Activated CD8-positive, alpha-beta T cell treated with anti-CD3 and anti-CD28 coated beads for 36 hours (primary cell): Measurements from ENCODE around the gene DRC1. TPM values are rescaled to one million over a fixed set of nuclear protein-coding genes. Genes with fewer than 3 reads are reported as not detected.

Experiments
- ATAC-seq: fragments of 200-7000 bp; cut with Tn5 transposase; one replicate; pipeline ENCODE4 v1.10.0; 2021; ENCODE audit warnings: mild to moderate bottlenecking, moderate library complexity
- CTCF ChIA-PET: fragments of 350-600 bp; sonication (Branson Sonifier 250); formaldehyde crosslinking; loops from one replicate; lab custom pipeline; 2021; ENCODE audit warnings: antibody characterized with exemption; lab: Charles Lee
- POLR2A ChIA-PET: fragments of 350-600 bp; sonication (Branson Sonifier 250); formaldehyde crosslinking; loops from one replicate; lab custom pipeline; 2021; ENCODE audit warnings: antibody characterized with exemption; lab: Charles Lee
- DNase-seq: peaks from one replicate; pipeline ENCODE4 v3.0.0-alpha.2; 2020
- H3K27ac Mint-ChIP-seq: one replicate; pipeline ENCODE4 v1.8.0; 2021; ENCODE audit warnings: mild to moderate bottlenecking, mixed read lengths
- H3K27me3 Mint-ChIP-seq: one replicate; pipeline ENCODE4 v1.8.0; 2021; ENCODE audit warnings: mixed read lengths
- H3K36me3 Mint-ChIP-seq: one replicate; pipeline ENCODE4 v1.8.0; 2021; ENCODE audit warnings: low read depth, mixed read lengths
- H3K4me1 Mint-ChIP-seq: one replicate; pipeline ENCODE4 v1.8.0; 2021; ENCODE audit warnings: low read depth, mixed read lengths
- H3K4me3 Mint-ChIP-seq: one replicate; pipeline ENCODE4 v1.8.0; 2021; ENCODE audit warnings: mild to moderate bottlenecking, moderate library complexity, mixed read lengths
- H3K9me3 Mint-ChIP-seq: one replicate; pipeline ENCODE4 v1.8.0; 2021; ENCODE audit warnings: mixed read lengths
- intact Hi-C: fragments of 100-400 bp; cut with micrococcal nuclease; formaldehyde crosslinking; loops from one replicate; pipeline ENCODE4 v1.10.0; 2022
- total RNA-seq, 2 experiments: library from RNA; stranded (reverse); gene quantifications; one replicate each; pipeline ENCODE4 v1.2.3, GENCODE V29; 2021
- TF ChIP-seq, protein P1 (sequence below): fragments of 200-600 bp; IDR thresholded peaks from one replicate; pipeline ENCODE4 v1.8.0; 2022; ENCODE audit warnings: antibody characterized with exemption, mild to moderate bottlenecking

Gene DRC1
- total RNA-seq, 2 experiments from 2014 or later, result not detected

DNA sequence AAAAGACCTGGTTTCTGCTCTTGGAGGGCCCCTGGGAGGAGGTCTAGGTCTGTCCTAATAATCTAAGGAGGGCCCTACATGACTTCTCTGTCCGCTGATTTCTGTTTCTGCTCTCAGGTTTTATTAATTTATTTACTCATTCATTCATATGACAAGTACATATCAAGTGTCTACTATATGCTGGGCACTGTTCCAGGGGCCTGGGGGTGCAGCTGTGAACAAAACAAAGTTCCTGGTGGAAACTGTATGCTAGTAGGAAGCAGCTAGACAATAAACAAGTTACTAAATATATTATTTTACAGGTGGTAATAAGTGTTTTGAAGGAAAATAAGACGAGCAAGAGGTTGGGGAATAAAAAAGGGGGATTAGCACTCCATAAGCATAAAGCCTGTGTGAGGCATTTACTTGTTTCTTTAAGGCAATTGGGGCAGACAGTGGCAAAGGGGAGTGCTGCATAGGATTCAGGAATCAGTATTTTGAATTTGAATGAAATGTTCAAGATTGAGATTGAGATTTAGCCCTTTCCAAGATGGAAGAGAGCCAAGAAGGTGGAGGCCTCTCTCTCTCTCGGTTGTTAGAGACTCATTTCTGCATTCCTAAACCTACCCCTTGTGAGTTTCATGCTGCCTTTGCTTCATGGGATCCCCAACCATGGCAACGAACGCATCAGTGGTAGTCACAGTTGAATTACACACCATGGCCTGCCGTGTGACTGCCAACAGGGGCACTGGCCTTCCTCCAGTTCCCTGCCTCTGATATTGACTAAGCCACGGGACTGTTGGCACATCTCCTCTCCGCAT lies 28.3 kb downstream of the DRC1 start:
- intact Hi-C loops, result no loop called here
- CTCF ChIA-PET, result no interaction called here
- no peaks in the 10 kb centered on the region for H3K36me3 Mint-ChIP-seq

DNA sequence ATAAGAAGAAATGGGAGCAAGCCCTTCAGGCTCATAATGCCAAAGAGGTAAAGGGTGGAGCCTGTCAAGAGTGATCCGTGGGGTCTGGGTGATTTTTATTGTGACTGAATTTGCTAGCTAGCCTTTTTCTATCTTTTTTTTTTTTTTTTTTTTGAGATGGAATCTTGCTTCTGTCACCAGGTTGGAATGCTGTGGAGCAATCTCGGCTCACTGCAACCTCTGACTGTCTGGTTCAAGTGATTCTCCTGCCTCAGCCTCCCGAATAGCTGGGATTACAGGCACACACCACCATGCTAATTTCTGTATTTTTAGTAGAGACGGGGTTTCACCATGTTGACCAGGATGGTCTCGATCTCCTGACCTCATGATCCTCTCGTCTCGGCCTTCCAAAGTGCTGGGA lies 29.1 kb downstream of the DRC1 start:
- peaks cover 3% of the 10 kb centered on the region for H3K27me3 Mint-ChIP-seq
- ATAC-seq (no peak), DNase-seq (no peak)
- CTCF ChIA-PET, result interaction anchor here (1.1 to 1.3 kb wide), 2 partner anchors 21 to 72 kb away, joined by 3 read pairs; no protein-coding TSS in a partner anchor
- no peak overlapping the region for H3K27ac Mint-ChIP-seq
- TF ChIP-seq, protein P1, sequence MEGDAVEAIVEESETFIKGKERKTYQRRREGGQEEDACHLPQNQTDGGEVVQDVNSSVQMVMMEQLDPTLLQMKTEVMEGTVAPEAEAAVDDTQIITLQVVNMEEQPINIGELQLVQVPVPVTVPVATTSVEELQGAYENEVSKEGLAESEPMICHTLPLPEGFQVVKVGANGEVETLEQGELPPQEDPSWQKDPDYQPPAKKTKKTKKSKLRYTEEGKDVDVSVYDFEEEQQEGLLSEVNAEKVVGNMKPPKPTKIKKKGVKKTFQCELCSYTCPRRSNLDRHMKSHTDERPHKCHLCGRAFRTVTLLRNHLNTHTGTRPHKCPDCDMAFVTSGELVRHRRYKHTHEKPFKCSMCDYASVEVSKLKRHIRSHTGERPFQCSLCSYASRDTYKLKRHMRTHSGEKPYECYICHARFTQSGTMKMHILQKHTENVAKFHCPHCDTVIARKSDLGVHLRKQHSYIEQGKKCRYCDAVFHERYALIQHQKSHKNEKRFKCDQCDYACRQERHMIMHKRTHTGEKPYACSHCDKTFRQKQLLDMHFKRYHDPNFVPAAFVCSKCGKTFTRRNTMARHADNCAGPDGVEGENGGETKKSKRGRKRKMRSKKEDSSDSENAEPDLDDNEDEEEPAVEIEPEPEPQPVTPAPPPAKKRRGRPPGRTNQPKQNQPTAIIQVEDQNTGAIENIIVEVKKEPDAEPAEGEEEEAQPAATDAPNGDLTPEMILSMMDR, result no peak
- H3K4me3 Mint-ChIP-seq, result no peak overlapping the region
- intact Hi-C loops, result no loop called here
- no peaks in the 10 kb centered on the region for H3K9me3 Mint-ChIP-seq
- H3K4me1 Mint-ChIP-seq, result no peaks in the 10 kb centered on the region
- POLR2A ChIA-PET, result no interaction called here
- no peaks in the 10 kb centered on the region for H3K36me3 Mint-ChIP-seq

More for the DNA sequence above, 28.3 kb downstream of the DRC1 start:
- Mint-ChIP-seq H3K27me3 (peaks cover 3% of the 10 kb centered on the region), H3K4me1 (no peaks in the 10 kb centered on the region), H3K4me3 (no peak overlapping the region), H3K27ac (no peak overlapping the region), H3K9me3 (no peaks in the 10 kb centered on the region)
- ATAC-seq (no peak), DNase-seq (no peak)
- TF ChIP-seq, protein P1, result no peak
- POLR2A ChIA-PET, result no interaction called here

DNA sequence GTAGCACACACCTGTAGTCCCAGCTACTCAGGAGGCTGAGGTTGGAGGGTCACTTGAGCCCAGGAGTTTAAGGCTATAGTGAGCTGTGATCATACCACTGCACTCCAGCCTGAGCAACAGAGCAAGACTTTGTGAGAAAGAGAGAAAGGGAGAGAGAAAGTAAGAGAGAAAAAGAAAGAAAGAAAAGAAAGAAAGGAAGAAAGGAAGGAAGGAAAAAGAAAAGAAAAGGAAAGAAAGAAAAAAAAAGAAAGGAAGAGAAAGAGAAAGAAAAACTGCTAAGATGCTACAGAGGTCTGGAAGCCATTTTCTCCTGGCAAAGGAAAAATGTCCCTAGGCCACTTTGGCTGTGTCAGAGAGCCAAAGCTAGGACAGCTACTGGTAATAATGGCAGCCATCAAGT lies 30.6 kb downstream of the DRC1 start:
- Mint-ChIP-seq H3K36me3 (no peaks in the 10 kb centered on the region), H3K27ac (no peak overlapping the region), H3K9me3 (no peaks in the 10 kb centered on the region), H3K4me3 (no peak overlapping the region), H3K27me3 (peaks cover 3% of the 10 kb centered on the region), H3K4me1 (no peaks in the 10 kb centered on the region)
- ChIA-PET POLR2A (interaction anchor here (0.9 to 1.6 kb wide), 2 partner anchors 9 to 11 kb away, joined by 3 read pairs; no protein-coding TSS in a partner anchor), CTCF (interaction anchor here (1.3 kb wide), 1 partner anchor 71 kb away, joined by 3 read pairs; no protein-coding TSS in a partner anchor)
- TF ChIP-seq, protein P1, result no peak
- intact Hi-C loops, result no loop called here
- no peak for DNase-seq
- ATAC-seq, result no peak

DNA sequence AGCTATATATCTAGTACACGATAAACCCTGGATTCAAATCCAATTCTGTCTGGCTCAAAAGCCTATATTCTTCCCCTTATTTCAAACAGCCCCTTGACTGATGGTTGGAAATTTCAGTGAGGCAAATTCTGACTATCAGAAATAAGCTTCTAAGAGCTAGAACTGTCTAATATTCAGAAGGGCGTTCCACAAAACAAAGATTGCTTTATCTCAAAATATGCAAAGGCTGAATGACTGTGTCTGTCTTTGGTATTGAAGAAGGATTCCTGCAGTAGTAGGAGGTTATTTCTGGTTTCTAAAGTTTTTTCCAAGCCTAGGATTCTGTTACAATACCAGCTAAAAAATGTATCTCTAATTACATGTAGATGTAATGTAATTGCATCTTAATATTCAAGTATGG lies 31.1 kb downstream of the DRC1 start:
- ChIA-PET CTCF (interaction anchor here (1.1 to 1.5 kb wide), 3 partner anchors 10 to 219 kb away, joined by 3 to 5 read pairs (median 3); no protein-coding TSS in a partner anchor), POLR2A (interaction anchor here (0.9 to 1.6 kb wide), 2 partner anchors 9 to 11 kb away, joined by 3 read pairs; no protein-coding TSS in a partner anchor)
- H3K27me3 Mint-ChIP-seq, result peaks cover 3% of the 10 kb centered on the region
- ATAC-seq (no peak), DNase-seq (no peak)
- H3K36me3 Mint-ChIP-seq, result no peaks in the 10 kb centered on the region
- intact Hi-C loops, result no loop called here
- no peaks in the 10 kb centered on the region for H3K4me1 Mint-ChIP-seq
- TF ChIP-seq, protein P1, result no peak
- H3K9me3 Mint-ChIP-seq, result no peaks in the 10 kb centered on the region
- H3K27ac Mint-ChIP-seq, result no peak overlapping the region
- H3K4me3 Mint-ChIP-seq, result no peak overlapping the region

DNA sequence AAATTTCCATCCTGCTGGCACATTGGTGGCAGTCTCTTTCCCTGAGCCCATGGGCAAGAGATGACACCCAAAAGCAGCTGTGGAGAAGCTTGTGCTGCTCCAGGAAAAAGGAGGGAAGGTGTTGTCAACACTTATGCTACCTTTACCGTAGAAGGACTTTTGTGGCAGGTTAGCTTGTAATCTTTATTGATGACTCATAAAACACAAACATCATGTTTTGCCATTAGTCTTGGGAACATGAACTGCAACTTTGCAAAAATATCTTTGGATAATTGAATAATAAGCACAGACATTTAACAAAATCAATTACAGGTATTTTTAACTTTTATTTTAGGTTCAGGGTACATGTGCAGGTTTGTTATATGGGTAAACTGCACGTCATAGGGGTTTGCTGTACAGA lies 33.4 kb downstream of the DRC1 start:
- H3K4me1 Mint-ChIP-seq, result no peaks in the 10 kb centered on the region
- H3K27me3 Mint-ChIP-seq, result peaks cover 7% of the 10 kb centered on the region
- H3K27ac Mint-ChIP-seq, result no peak overlapping the region
- DNase-seq, result no peak
- ChIA-PET CTCF (no interaction called here), POLR2A (interaction anchor here (0.6 kb wide), 1 partner anchor 286 kb away, joined by 5 read pairs; no protein-coding TSS in a partner anchor)
- no peak overlapping the region for H3K4me3 Mint-ChIP-seq
- H3K36me3 Mint-ChIP-seq, result no peaks in the 10 kb centered on the region
- no peak for ATAC-seq
- no peaks in the 10 kb centered on the region for H3K9me3 Mint-ChIP-seq
- intact Hi-C loops, result no loop called here
- TF ChIP-seq, protein P1, result no peak
